Activated B cell treated with CpG ODN at 0.5 μM for 24 hours (primary cell): Measurements from ENCODE around the gene TMEM255B. TPM values are rescaled to one million over a fixed set of nuclear protein-coding genes. Genes with fewer than 3 reads are reported as not detected.

Experiments
- ATAC-seq: fragments of 200-7000 bp; cut with Tn5 transposase; one replicate; pipeline ENCODE4 v1.10.0; 2021; ENCODE audit warnings: low read depth, mild to moderate bottlenecking, moderate library complexity
- CTCF ChIA-PET: fragments of 350-600 bp; sonication (Branson Sonifier 250); formaldehyde crosslinking; loops from one replicate; lab custom pipeline; 2021; ENCODE audit warnings: antibody characterized with exemption; lab: Charles Lee
- POLR2A ChIA-PET: fragments of 350-600 bp; sonication (Branson Sonifier 250); formaldehyde crosslinking; loops from one replicate; lab custom pipeline; 2021; ENCODE audit warnings: antibody characterized with exemption; lab: Charles Lee
- DNase-seq: peaks from one replicate; pipeline ENCODE4 v3.0.0; 2022
- H3K27ac Mint-ChIP-seq: one replicate; pipeline ENCODE4 v1.8.0; 2020; ENCODE audit warnings: mixed read lengths
- H3K27me3 Mint-ChIP-seq: one replicate; pipeline ENCODE4 v1.8.0; 2021; ENCODE audit warnings: mixed read lengths
- H3K36me3 Mint-ChIP-seq: one replicate; pipeline ENCODE4 v1.8.0; 2021; ENCODE audit warnings: low read depth, mixed read lengths
- H3K4me1 Mint-ChIP-seq: one replicate; pipeline ENCODE4 v1.8.0; 2021; ENCODE audit warnings: mixed read lengths
- H3K4me3 Mint-ChIP-seq: one replicate; pipeline ENCODE4 v1.8.0; 2020; ENCODE audit warnings: mild to moderate bottlenecking, mixed read lengths
- H3K9me3 Mint-ChIP-seq: one replicate; pipeline ENCODE4 v1.8.0; 2020; ENCODE audit warnings: mixed read lengths
- CTCF ChIP-seq: fragments of 200-600 bp; IDR thresholded peaks from one replicate; pipeline ENCODE4 v1.8.0; 2022; ENCODE audit warnings: antibody characterized with exemption, mild to moderate bottlenecking
- intact Hi-C: fragments of 100-400 bp; cut with micrococcal nuclease; formaldehyde crosslinking; loops from one replicate; pipeline ENCODE4 v1.15.1; 2024
- total RNA-seq: library from RNA; stranded (reverse); gene quantifications from 2 replicates; pipeline ENCODE4 v1.2.3, GENCODE V29; 2022

The TMEM255B gene
- total RNA-seq, 1 donor from 2014 or later: 6.2 TPM

- H3K4me3 Mint-ChIP-seq: no peak overlapping the region
- POLR2A ChIA-PET: no interaction called here
- H3K9me3 Mint-ChIP-seq: no peaks in the 10 kb centered on the region
- intact Hi-C loops: no loop called here
- H3K4me1 Mint-ChIP-seq: peaks cover 19% of the 10 kb centered on the region
- no peak overlapping the region for H3K27ac Mint-ChIP-seq
- no peak for TF ChIP-seq CTCF
- DNase-seq (no peak), ATAC-seq (no peak)
- CTCF ChIA-PET: no interaction called here
- H3K27me3 Mint-ChIP-seq: peaks cover 31% of the 10 kb centered on the region
- no peaks in the 10 kb centered on the region for H3K36me3 Mint-ChIP-seq
Observed at GRCh38 chr13:113762075-113762474, 3.0 kb downstream of the TMEM255B start.

DNA sequence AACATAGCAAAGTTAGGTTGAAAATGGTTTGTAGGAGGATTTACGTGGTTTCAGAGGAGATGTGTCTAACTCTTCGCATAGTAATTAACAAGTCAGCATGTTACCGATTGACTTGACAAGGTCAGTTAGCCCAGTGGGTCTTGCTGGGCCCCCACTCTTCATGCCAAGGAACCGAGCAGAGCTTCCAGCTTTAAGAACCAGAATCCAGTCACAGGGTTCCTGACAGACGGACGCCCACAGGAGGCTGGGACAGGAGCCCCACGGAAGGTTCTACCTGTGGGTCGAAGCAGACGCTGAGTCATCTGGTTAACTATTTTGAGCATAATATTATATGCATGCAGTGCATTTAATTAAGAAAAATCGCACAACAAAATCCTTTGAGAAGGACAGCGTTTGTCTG, 3.5 kb downstream of the TMEM255B start:
- ChIA-PET POLR2A (no interaction called here), CTCF (no interaction called here)
- intact Hi-C loops: no loop called here
- Mint-ChIP-seq H3K9me3 (no peaks in the 10 kb centered on the region), H3K27ac (no peak overlapping the region), H3K4me3 (no peak overlapping the region), H3K4me1 (peaks cover 19% of the 10 kb centered on the region), H3K27me3 (peaks cover 31% of the 10 kb centered on the region), H3K36me3 (no peaks in the 10 kb centered on the region)
- DNase-seq: no peak
- no peak for TF ChIP-seq CTCF
- no peak for ATAC-seq

GRCh38 chr13:113763254-113763653, 4.2 kb downstream of the TMEM255B start:
- no peak overlapping the region for H3K4me3 Mint-ChIP-seq
- POLR2A ChIA-PET: no interaction called here
- H3K36me3 Mint-ChIP-seq: no peaks in the 10 kb centered on the region
- H3K27me3 Mint-ChIP-seq: peaks cover 31% of the 10 kb centered on the region
- no peaks in the 10 kb centered on the region for H3K9me3 Mint-ChIP-seq
- H3K4me1 Mint-ChIP-seq: peaks cover 13% of the 10 kb centered on the region
- no peak for DNase-seq
- CTCF ChIA-PET: no interaction called here
- no peak for TF ChIP-seq CTCF
- no peak overlapping the region for H3K27ac Mint-ChIP-seq
- no peak for ATAC-seq
- intact Hi-C loops: no loop called here

GRCh38 chr13:113763961-113764792, 5.2 kb downstream of the TMEM255B start:
- Mint-ChIP-seq H3K36me3 (no peaks in the 10 kb centered on the region), H3K27me3 (peaks cover 31% of the 10 kb centered on the region), H3K4me3 (no peak overlapping the region), H3K27ac (no peak overlapping the region), H3K9me3 (no peaks in the 10 kb centered on the region), H3K4me1 (peaks cover 9% of the 10 kb centered on the region)
- ChIA-PET POLR2A (no interaction called here), CTCF (no interaction called here)
- ATAC-seq (no peak), DNase-seq (no peak)
- TF ChIP-seq CTCF: no peak
- intact Hi-C loops: no loop called here

DNA sequence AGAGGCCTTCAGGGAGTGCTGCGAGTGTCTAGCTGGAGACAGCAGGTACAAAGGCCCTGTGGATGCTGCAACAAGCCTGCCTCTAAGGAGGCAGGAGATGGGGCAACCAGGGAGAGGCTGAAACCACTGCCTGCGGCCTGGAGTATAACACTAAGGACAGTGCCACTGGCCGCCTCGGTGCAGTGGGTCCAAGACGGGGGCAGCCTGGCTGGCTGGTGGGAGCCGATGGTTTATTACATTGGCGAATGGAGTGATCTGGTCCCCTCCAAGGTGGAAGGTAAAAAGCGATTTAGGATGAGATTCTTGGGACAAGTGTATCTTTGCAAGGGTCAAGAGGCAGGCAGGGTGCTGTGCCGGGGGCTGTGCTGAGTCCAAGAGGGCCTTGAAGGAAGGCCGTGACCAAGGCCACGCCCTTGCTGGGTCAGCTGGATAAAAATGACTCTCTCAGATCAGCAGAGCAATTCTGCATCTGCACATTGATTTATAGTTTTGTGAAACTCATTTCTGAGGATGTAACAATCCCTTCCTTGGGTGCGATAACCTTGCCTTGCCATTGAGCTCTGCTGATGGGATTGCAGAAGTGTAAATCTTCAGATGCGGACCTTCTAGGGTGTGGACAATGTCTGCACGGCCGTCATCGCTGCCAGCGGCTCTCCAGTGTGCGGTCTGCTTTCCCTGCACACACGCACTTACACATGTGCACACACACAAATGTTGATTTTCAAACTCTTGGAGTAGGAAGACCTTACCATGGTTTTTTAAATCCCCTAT, 6.0 kb downstream of the TMEM255B start:
- peaks cover 2% of the 10 kb centered on the region for H3K4me1 Mint-ChIP-seq
- intact Hi-C loops: no loop called here
- DNase-seq (no peak), ATAC-seq (no peak)
- H3K27me3 Mint-ChIP-seq: peaks cover 25% of the 10 kb centered on the region
- H3K4me3 Mint-ChIP-seq: no peak overlapping the region
- CTCF ChIA-PET: no interaction called here
- no peaks in the 10 kb centered on the region for H3K9me3 Mint-ChIP-seq
- H3K27ac Mint-ChIP-seq: no peak overlapping the region
- no peak for TF ChIP-seq CTCF
- H3K36me3 Mint-ChIP-seq: no peaks in the 10 kb centered on the region
- POLR2A ChIA-PET: no interaction called here
